Germinal center (tissue), 1 donor: ENCODE measurements around the gene SPOCK3.

ENCODE experiments used
- DNase-seq: peaks from one replicate; pipeline ENCODE4 v3.0.0; 2012; ENCODE audit warnings: mixed read lengths, low spot score

SPOCK3 gene

GRCh38 chr4:167176723-167177367, 57.4 kb downstream of the SPOCK3 start:
- DNase-seq, result no peak

GRCh38 chr4:167171928-167172327, 62.4 kb downstream of the SPOCK3 start:
- no peak for DNase-seq

- DNase-seq, result no peak
Observed at GRCh38 chr4:167168611-167169010, 65.7 kb downstream of the SPOCK3 start.

- DNase-seq, result no peak
Observed at GRCh38 chr4:167150587-167150986, 83.7 kb downstream of the SPOCK3 start.

GRCh38 chr4:167144605-167145004, 89.7 kb downstream of the SPOCK3 start:
- no peak for DNase-seq

- DNase-seq, result no peak
Observed at GRCh38 chr4:167143018-167143417, 91.3 kb downstream of the SPOCK3 start.

- no peak for DNase-seq
Observed at GRCh38 chr4:167136270-167136669, 98.0 kb downstream of the SPOCK3 start.

GRCh38 chr4:167129146-167129545, 105.1 kb downstream of the SPOCK3 start:
- no peak for DNase-seq

- no peak for DNase-seq
Observed at GRCh38 chr4:167119392-167119791, 114.9 kb downstream of the SPOCK3 start.

GRCh38 chr4:167117273-167117672, 117.0 kb downstream of the SPOCK3 start:
- DNase-seq, result no peak

- no peak for DNase-seq
Observed at GRCh38 chr4:167114416-167114971, 119.8 kb downstream of the SPOCK3 start.

GRCh38 chr4:167111622-167112021, 122.7 kb downstream of the SPOCK3 start:
- no peak for DNase-seq

- no peak for DNase-seq
Observed at GRCh38 chr4:167111092-167111491, 123.2 kb downstream of the SPOCK3 start.

GRCh38 chr4:167109859-167110258, 124.4 kb downstream of the SPOCK3 start:
- DNase-seq, result no peak

GRCh38 chr4:167105857-167106256, 128.4 kb downstream of the SPOCK3 start:
- no peak for DNase-seq

- no peak for DNase-seq
Observed at GRCh38 chr4:167102475-167102874, 131.8 kb downstream of the SPOCK3 start.

- no peak for DNase-seq
Observed at GRCh38 chr4:167101035-167101434, 133.3 kb downstream of the SPOCK3 start.

- DNase-seq, result no peak
Observed at GRCh38 chr4:167100120-167100519, 134.2 kb downstream of the SPOCK3 start.

- no peak for DNase-seq
Observed at GRCh38 chr4:167088115-167088514, 146.2 kb downstream of the SPOCK3 start.

GRCh38 chr4:167084321-167084720, 150.0 kb downstream of the SPOCK3 start:
- no peak for DNase-seq

- no peak for DNase-seq
Observed at GRCh38 chr4:167079762-167080161, 154.5 kb downstream of the SPOCK3 start.

- no peak for DNase-seq
Observed at GRCh38 chr4:167052631-167053091, 181.6 kb downstream of the SPOCK3 start.

- no peak for DNase-seq
Observed at GRCh38 chr4:167049257-167049656, 185.0 kb downstream of the SPOCK3 start.

- DNase-seq, result no peak
Observed at GRCh38 chr4:167041524-167041923, 192.8 kb downstream of the SPOCK3 start.
